Measurements from ENCODE around the gene CTSZ. TPM values are rescaled to one million over a fixed set of nuclear protein-coding genes. Genes with fewer than 3 reads are reported as not detected.
"Not testable (repeated sequence)": the region's sequence is repeated elsewhere in the genome, so short reads cannot be mapped to it uniquely, and the experiment has no call there.

The CTSZ gene
- polyA plus RNA-seq, 1 experiment = 141 TPM

DNA sequence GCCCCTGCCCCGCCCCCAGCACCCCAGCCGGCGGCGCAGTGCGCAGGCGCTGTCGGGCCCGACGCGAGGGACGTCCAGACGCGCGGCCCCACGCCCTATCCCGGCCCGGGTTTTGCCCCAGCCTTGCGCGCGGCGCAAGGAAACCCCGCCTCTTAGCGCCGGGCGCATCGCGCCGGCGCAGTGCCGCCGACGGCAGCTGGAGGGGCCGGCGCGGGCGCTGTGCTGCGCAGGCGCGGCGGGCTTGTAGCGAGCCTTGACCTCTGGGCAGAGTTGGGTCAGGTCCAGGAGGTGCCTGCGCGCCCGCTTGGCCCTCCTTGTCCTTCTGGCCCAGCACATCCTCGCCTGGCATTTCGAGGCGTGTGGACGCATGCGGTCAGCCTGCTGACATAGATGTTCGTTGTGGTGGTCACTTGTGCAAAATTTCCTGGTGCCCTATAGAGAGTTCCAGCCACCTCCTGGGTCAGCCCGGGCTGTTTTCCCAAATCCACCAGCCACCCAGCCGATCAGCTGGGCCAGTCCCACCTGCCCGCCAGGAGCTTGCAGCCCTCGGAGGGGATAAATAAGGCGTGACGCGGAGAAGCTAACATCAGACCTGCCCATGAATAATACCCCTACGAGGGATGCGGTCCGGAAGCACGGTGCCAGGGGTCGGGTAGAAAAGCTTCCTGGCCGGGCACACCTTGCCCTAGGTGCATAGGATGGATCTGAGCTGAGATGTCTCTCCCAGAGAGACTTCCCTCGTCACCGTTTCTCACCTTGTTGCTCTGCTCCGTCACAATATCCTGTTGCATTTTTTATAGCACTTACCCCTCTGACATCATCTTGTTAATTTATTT lies 36.0 kb upstream of the CTSZ start:
- Histone ChIP-seq H3K9me3 (ENCODE audit: control insufficient read depth, insufficient read depth, low read length) (peaks cover 2% of the 10 kb centered on the region; the same call in 1 of the 2 replicates), H3K27me3 (ENCODE audit: control insufficient read depth, insufficient read depth, low read length) (no peaks in the 10 kb centered on the region), H3K27ac (ENCODE audit: low read depth, low read length) (no peak overlapping the region), H3K4me3 (ENCODE audit: low read depth, low read length) (peak overlapping the region; percentile 84)
- CTCF ChIA-PET = interaction anchor here (1.7 kb wide), 2 partner anchors 12 to 45 kb away, joined by 4 to 5 read pairs; no protein-coding TSS in a partner anchor
- POLR2A ChIA-PET = interaction anchor here (1.3 to 4.4 kb wide), 2 partner anchors 11 to 152 kb away, joined by 4 to 24 read pairs; partner anchors contain the start of gene ATP5F1E
- TF ChIP-seq, protein P1, sequence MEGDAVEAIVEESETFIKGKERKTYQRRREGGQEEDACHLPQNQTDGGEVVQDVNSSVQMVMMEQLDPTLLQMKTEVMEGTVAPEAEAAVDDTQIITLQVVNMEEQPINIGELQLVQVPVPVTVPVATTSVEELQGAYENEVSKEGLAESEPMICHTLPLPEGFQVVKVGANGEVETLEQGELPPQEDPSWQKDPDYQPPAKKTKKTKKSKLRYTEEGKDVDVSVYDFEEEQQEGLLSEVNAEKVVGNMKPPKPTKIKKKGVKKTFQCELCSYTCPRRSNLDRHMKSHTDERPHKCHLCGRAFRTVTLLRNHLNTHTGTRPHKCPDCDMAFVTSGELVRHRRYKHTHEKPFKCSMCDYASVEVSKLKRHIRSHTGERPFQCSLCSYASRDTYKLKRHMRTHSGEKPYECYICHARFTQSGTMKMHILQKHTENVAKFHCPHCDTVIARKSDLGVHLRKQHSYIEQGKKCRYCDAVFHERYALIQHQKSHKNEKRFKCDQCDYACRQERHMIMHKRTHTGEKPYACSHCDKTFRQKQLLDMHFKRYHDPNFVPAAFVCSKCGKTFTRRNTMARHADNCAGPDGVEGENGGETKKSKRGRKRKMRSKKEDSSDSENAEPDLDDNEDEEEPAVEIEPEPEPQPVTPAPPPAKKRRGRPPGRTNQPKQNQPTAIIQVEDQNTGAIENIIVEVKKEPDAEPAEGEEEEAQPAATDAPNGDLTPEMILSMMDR (IDR thresholded peaks at IDR 0.05; ENCODE audit: low read depth, low read length) = no peak
- peak; percentile 73 for DNase-seq (ENCODE audit: low read depth, low spot score)

DNA sequence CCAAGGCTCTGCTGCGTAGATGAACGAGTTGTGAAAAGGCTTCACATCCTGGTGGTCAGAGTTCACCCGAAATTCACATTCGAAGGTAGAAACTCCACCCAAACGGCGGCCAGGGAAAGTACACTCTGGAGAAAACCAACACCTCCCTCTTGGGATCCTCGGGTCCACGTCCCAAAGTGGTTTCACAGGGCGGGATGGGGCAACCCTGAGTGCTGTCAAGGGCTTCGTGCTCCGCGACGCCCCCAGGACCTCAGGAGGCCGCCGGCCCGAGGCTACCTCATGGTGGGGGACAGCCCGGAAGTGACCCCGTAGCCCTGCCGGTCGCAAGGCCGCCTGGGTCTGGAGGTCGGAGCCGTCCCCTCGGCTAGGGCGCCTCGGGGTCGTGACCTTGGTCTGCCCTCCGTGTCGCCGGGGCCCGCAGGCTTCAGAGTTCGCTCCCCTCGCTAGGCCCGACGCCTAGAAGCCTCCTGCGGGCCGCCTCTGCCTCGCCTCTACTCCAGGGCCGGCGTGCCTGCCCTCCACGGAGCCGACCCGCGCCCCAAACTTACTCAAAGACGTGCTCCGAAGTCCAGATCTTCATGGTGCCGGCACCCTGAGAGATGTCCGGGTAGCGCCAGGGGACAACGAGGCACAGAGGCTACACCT lies 35.2 kb upstream of the CTSZ start, which contains the start of gene PRELID3B:
TSS of gene PRELID3B (minus strand) at position 636 of the 645 bp plus-strand sequence. CDS start at position 580, 56 bp downstream.
- no peak for DNase-seq (ENCODE audit: low read depth, low spot score)
- ChIA-PET POLR2A (interaction anchor here (1.3 to 4.4 kb wide), 2 partner anchors 10 to 151 kb away, joined by 4 to 24 read pairs; partner anchors contain the start of gene ATP5F1E), CTCF (no interaction called here)
- H3K27me3 ChIP-seq (ENCODE audit: control insufficient read depth, insufficient read depth, low read length) = no peaks in the 10 kb centered on the region
- H3K4me3 ChIP-seq (ENCODE audit: low read depth, low read length) = peak within 1 kb of the TSS; percentile 84
- peaks cover 2% of the 10 kb centered on the region; the same call in 1 of the 2 replicates for H3K9me3 ChIP-seq (ENCODE audit: control insufficient read depth, insufficient read depth, low read length)
- TF ChIP-seq, protein P1 (IDR thresholded peaks at IDR 0.05; ENCODE audit: low read depth, low read length) = no peak
- peak within 1 kb of the TSS; percentile 25 for H3K27ac ChIP-seq (ENCODE audit: low read depth, low read length)

DNA sequence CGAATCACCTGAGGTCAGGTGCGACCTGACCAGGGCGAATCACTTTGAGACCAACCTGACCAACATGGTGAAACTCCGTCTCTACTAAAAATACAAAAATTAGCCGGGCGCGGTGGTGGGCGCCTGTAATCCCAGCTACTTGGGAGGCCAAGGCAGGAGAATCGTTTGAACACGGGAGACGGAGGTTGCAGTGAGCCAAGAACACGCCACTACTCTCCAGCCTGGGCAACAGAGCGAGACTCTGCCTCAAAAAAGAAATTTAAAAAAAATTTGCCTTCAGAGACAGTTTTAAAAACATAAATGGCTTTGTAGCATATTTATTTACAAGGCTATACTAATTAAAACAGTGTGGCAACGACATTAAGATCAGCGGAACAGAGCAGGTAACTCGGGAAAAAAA lies 34.4 kb upstream of the CTSZ start:
- POLR2A ChIA-PET = interaction anchor here (4.4 kb wide), 1 partner anchor 9 kb away, joined by 24 read pairs; the partner anchor contains the start of gene ATP5F1E
- CTCF ChIA-PET = interaction anchor here (1.5 kb wide), 1 partner anchor 9 kb away, joined by 3 read pairs; the partner anchor contains the start of gene ATP5F1E
- not testable (repeated sequence) for H3K27me3 ChIP-seq (ENCODE audit: control insufficient read depth, insufficient read depth, low read length); H3K9me3 ChIP-seq (ENCODE audit: control insufficient read depth, insufficient read depth, low read length); DNase-seq (ENCODE audit: low read depth, low spot score); H3K27ac ChIP-seq (ENCODE audit: low read depth, low read length)
- peak overlapping the region; percentile 84 for H3K4me3 ChIP-seq (ENCODE audit: low read depth, low read length)

DNA sequence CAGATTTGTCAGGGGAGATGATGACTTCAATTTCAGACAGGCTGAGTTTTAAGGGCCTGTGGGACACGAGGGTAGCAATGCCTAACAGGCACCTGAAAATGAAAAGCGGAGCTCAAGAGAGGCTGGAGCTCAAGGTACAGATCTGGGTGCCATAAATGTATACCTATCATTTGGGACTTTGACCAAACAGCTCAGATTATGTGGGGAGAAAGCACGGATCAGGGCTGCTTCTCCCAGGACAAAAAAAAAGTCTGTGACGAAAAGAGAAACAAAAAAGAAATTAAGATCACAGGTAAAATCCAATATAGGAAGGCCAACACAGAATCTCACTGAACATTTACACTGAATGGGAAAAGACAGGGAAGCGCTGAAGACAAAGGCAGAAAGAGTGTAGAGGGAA lies 33.6 kb upstream of the CTSZ start:
- POLR2A ChIA-PET = no interaction called here
- TF ChIP-seq, protein P1 (IDR thresholded peaks at IDR 0.05; ENCODE audit: low read depth, low read length) = no peak
- CTCF ChIA-PET = interaction anchor here (1.5 kb wide), 1 partner anchor 8 kb away, joined by 3 read pairs; the partner anchor contains the start of gene ATP5F1E
- Histone ChIP-seq H3K4me3 (ENCODE audit: low read depth, low read length) (no peak overlapping the region), H3K27me3 (ENCODE audit: control insufficient read depth, insufficient read depth, low read length) (no peaks in the 10 kb centered on the region), H3K27ac (ENCODE audit: low read depth, low read length) (no peak overlapping the region), H3K9me3 (ENCODE audit: control insufficient read depth, insufficient read depth, low read length) (peaks cover 2% of the 10 kb centered on the region; the same call in 1 of the 2 replicates)
- no peak for DNase-seq (ENCODE audit: low read depth, low spot score)

DNA sequence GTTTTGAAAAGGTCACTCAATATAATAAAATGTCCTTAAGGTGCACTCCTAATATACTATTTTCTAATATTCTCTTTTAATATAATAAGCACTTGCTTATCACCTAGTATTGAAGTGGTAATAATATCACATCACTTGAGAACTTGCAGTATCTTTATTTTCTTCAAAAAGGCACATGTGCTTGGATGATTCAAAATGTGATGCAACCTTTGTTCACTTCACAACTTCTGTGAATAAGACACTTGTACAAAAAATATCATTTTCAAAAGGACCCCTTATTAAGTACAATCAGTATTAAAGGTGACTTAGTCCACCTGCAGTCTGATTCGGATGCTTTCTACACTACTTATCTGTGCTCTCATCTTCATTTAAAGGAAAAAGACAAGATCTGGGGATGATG lies 32.2 kb upstream of the CTSZ start:
- CTCF ChIA-PET = no interaction called here
- TF ChIP-seq, protein P1 (IDR thresholded peaks at IDR 0.05; ENCODE audit: low read depth, low read length) = no peak
- H3K27me3 ChIP-seq (ENCODE audit: control insufficient read depth, insufficient read depth, low read length) = no peaks in the 10 kb centered on the region
- H3K9me3 ChIP-seq (ENCODE audit: control insufficient read depth, insufficient read depth, low read length) = peaks cover 2% of the 10 kb centered on the region; the same call in 1 of the 2 replicates
- POLR2A ChIA-PET = no interaction called here
- H3K4me3 ChIP-seq (ENCODE audit: low read depth, low read length) = no peak overlapping the region
- no peak for DNase-seq (ENCODE audit: low read depth, low spot score)
- H3K27ac ChIP-seq (ENCODE audit: low read depth, low read length) = no peak overlapping the region

All from AG04450 (cell line).